K562 (cell line): ENCODE measurements around the gene ARMCX6. TPM values are rescaled to one million over a fixed set of nuclear protein-coding genes. Genes with fewer than 3 reads are reported as not detected.
"Not testable (repeated sequence)": the region's sequence is repeated elsewhere in the genome, so short reads cannot be mapped to it uniquely, and the experiment has no call there.

Source experiments
- ATAC-seq: fragments of 200-7000 bp; cut with Tn5 transposase; 3 replicates; pipeline ENCODE4 v1.9.1; 2020; ENCODE audit warnings: moderate library complexity
- BruUV-seq: library from RNA; stranded (reverse); fragments of 400-500 nt; replicated peaks from 2 replicates; lab custom pipeline; 2021; lab: Mats Ljungman, UMichigan
- CTCF ChIA-PET: fragments of 300-600 bp; formaldehyde crosslinking; extraction: SDS; loops from one replicate; lab custom pipeline; 2021; ENCODE audit warnings: low intra/inter-chr PET ratio; lab: Yijun Ruan, JAX
- POLR2A ChIA-PET: fragments of 300-600, 350-650 bp; sonication (Branson Sonifier 250); formaldehyde crosslinking; extraction: SDS; loops from one replicate; lab custom pipeline; 2021; ENCODE audit warnings: antibody characterized with exemption, inconsistent platforms; lab: Yijun Ruan, JAX
- DNase-seq, 4 experiments: peaks; one replicate each; pipeline versions ENCODE4 v3.0.0 to v3.0.0-alpha.2; 2011 to 2018; ENCODE audit warnings: low spot score in 3 of 4, mixed read lengths in 3 of 4; ENCODE audit errors: extremely low read depth in 1 of 4
- FAIRE-seq: peaks from 2 replicates; lab custom pipeline; 2011; peaks lifted over from hg19 to GRCh38; lab: Jason Lieb, UNC
- H2AFZ ChIP-seq: 2 replicates; pipeline ENCODE4 v1.6.0; 2011; ENCODE audit warnings: low read depth, low read length, control low read depth, inconsistent platforms
- H3K27ac ChIP-seq: fragments of 200-600 bp; 3 replicates; pipeline ENCODE4 v1.8.0; 2011; ENCODE audit warnings: low read depth, mild to moderate bottlenecking, control low read depth, inconsistent platforms, low read length, moderate library complexity, mixed read lengths; ENCODE audit errors: extremely low read depth
- H3K27me3 ChIP-seq, 2 experiments: fragments of 300-600 bp in 1 of 2; 2 replicates in 1 of 2; 3 replicates in 1 of 2; pipeline versions ENCODE4 v1.6.0 to v1.8.0; 2011; ENCODE audit warnings: inconsistent platforms in 2 of 2, low read length in 2 of 2, mild to moderate bottlenecking in 1 of 2, mixed read lengths in 1 of 2, moderate library complexity in 1 of 2; ENCODE audit not compliant: control insufficient read depth in 2 of 2, insufficient read depth in 2 of 2
- H3K36me3 ChIP-seq: fragments of 300-600 bp; 3 replicates; pipeline ENCODE4 v1.8.0; 2011; ENCODE audit warnings: mild to moderate bottlenecking, low read length, inconsistent platforms; ENCODE audit not compliant: control insufficient read depth, insufficient read depth
- H3K4me1 ChIP-seq, 2 experiments: fragments of 200-600 bp in 1 of 2; replicated peaks in 1 of 2; 2 replicates in 1 of 2; 3 replicates in 1 of 2; pipeline versions ENCODE4 v1.5.1 to v1.8.0; 2011; ENCODE audit warnings: inconsistent platforms in 2 of 2, low read length in 2 of 2, mild to moderate bottlenecking in 1 of 2, mixed read lengths in 1 of 2, moderate library complexity in 1 of 2; ENCODE audit not compliant: control insufficient read depth in 2 of 2, insufficient read depth in 2 of 2
- H3K4me2 ChIP-seq: 2 replicates; pipeline ENCODE4 v1.6.1; 2011; ENCODE audit warnings: low read length, control low read depth, inconsistent platforms, mixed read lengths; ENCODE audit not compliant: insufficient read depth
- H3K4me3 ChIP-seq: fragments of 200-600 bp; sonication (generic), shearing (Covaris generic); 2 replicates; pipeline ENCODE4 v1.5.1; 2016; ENCODE audit warnings: control low read depth, inconsistent platforms
- H3K79me2 ChIP-seq: fragments of 200-600 bp; 3 replicates; pipeline ENCODE4 v1.8.0; 2011; ENCODE audit warnings: low read length, inconsistent platforms; ENCODE audit not compliant: control insufficient read depth, insufficient read depth
- H3K9ac ChIP-seq, 2 experiments: 2 replicates each; pipeline versions ENCODE4 v1.6.0 to v1.6.1; 2011; ENCODE audit warnings: low read depth in 2 of 2, low read length in 2 of 2, control low read depth in 1 of 2, inconsistent platforms in 1 of 2, mild to moderate bottlenecking in 1 of 2, mixed read lengths in 1 of 2; ENCODE audit not compliant: insufficient read depth in 1 of 2
- H3K9me1 ChIP-seq: one replicate; pipeline ENCODE4 v1.6.0; 2011; ENCODE audit warnings: inconsistent platforms, mild to moderate bottlenecking, low read length, moderate library complexity; ENCODE audit not compliant: control insufficient read depth, insufficient read depth
- H3K9me3 ChIP-seq: replicated peaks from 2 replicates; pipeline ENCODE4 v1.5.1; 2011; ENCODE audit warnings: low read depth, low read length, inconsistent platforms; ENCODE audit not compliant: control insufficient read depth, insufficient read depth
- H4K20me1 ChIP-seq: replicated peaks from 2 replicates; pipeline ENCODE4 v1.6.1; 2011; ENCODE audit warnings: low read length, inconsistent platforms, mixed read lengths; ENCODE audit not compliant: control insufficient read depth, insufficient read depth
- BACH1 ChIP-seq: fragments of 200-800 bp; sonication (Bioruptor generic); IDR thresholded peaks from 2 replicates; pipeline ENCODE4 v1.6.1; 2016; ENCODE audit warnings: missing genetic modification characterization, missing compliant biosample characterization
- RBFOX2 ChIP-seq: fragments of 200-400 bp; formaldehyde crosslinking; IDR thresholded peaks from 2 replicates; pipeline ENCODE4 v1.6.1; 2017; ENCODE audit warnings: low read depth, mild to moderate bottlenecking, low read length, moderate library complexity
- SRSF1 ChIP-seq: fragments of 200-400 bp; formaldehyde crosslinking; IDR thresholded peaks from 2 replicates; pipeline ENCODE4 v1.6.1; 2017; ENCODE audit warnings: mild to moderate bottlenecking, low read depth, low read length, moderate library complexity
- ZNF224 ChIP-seq: sonication (generic); formaldehyde crosslinking; IDR thresholded peaks from 2 replicates; pipeline ENCODE4 v1.8.0; 2022; ENCODE audit warnings: mild to moderate bottlenecking, missing genetic modification reagents
- whole genome bisulfite sequencing: fragments of 100-300 bp; shearing (Covaris generic); methylation state at CpG from one replicate; pipeline ENCODE4 v1.1.6; 2016; ENCODE audit warnings: low coverage, mixed read lengths; ENCODE audit not compliant: insufficient coverage; ENCODE audit errors: missing lambda C conversion rate; 5-methylcytosine and 5-hydroxymethylcytosine counted together
- in situ Hi-C: fragments of 300-500 bp; cut with MboI; formaldehyde crosslinking; loops from 4 replicates; pipeline ENCODE4 v1.15.0; 2018; ENCODE audit warnings: inconsistent platforms, mixed read lengths
- intact Hi-C: fragments of 100-400 bp; cut with micrococcal nuclease; formaldehyde crosslinking; loops from 2 replicates; pipeline ENCODE4 v1.14.2; 2022
- polyA plus RNA-seq, 8 experiments: library from polyadenylated mRNA; depleted of rRNA in 4 of 8; stranded (reverse) in 5 of 8; unstranded in 3 of 8; fragments of >200 nt; fragmentation: Nextera tagmentation in 2 of 8; fragmentation: Illumina TruSeq in 1 of 8; extraction: Ambion mirVana in 2 of 8; extraction: Trizol in 1 of 8; gene quantifications; 2 replicates each; pipeline versions ENCODE4 v1.2.1 to v1.2.3, GENCODE V29; 2011 to 2014; ENCODE audit warnings: inconsistent platforms in 1 of 8, missing spikeins in 1 of 8
- total RNA-seq, 7 experiments: library from RNA; depleted of rRNA in 6 of 7; stranded (reverse); fragments of >200 nt in 6 of 7; fragmentation: Illumina TruSeq in 2 of 7; extraction: Trizol in 2 of 7; gene quantifications; 2 replicates each; pipeline versions ENCODE4 v1.2.1 to v1.2.3, GENCODE V29; 2011 to 2021; ENCODE audit warnings: low replicate concordance in 1 of 7
- TF ChIP-seq, protein P1 (sequence below): fragments of 250-450 bp; sonication (Bioruptor Pico); IDR thresholded peaks from 2 replicates; pipeline ENCODE4 v1.4.0; 2020

Gene ARMCX6
- total and polyA plus RNA-seq, 9 of the 15 experiments (the other 6 are each of a cell fraction or from before 2014, with no cell fraction given): 15.4 to 41.2 (median 24.6) TPM

DNA sequence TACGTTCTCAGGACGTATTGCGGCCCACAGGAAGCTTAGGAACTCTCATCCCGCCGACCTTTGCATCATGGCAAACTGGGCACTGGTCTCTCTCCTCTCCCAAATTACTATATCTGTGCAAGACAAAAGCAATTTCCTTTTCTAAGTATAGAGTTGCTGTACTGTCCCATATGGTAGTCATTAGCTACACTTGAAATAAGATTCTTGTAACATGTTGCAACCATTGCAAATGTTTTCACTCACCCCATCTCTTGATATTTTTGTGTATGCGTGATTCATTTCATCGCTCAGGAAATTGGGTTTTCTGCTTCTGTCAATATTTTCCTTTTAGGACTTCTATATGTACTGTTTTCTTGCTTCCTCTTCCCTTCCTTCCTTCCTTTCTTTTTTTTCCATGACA, 15.7 kb downstream of the ARMCX6 start (continued):
- TF ChIP-seq, protein P1, sequence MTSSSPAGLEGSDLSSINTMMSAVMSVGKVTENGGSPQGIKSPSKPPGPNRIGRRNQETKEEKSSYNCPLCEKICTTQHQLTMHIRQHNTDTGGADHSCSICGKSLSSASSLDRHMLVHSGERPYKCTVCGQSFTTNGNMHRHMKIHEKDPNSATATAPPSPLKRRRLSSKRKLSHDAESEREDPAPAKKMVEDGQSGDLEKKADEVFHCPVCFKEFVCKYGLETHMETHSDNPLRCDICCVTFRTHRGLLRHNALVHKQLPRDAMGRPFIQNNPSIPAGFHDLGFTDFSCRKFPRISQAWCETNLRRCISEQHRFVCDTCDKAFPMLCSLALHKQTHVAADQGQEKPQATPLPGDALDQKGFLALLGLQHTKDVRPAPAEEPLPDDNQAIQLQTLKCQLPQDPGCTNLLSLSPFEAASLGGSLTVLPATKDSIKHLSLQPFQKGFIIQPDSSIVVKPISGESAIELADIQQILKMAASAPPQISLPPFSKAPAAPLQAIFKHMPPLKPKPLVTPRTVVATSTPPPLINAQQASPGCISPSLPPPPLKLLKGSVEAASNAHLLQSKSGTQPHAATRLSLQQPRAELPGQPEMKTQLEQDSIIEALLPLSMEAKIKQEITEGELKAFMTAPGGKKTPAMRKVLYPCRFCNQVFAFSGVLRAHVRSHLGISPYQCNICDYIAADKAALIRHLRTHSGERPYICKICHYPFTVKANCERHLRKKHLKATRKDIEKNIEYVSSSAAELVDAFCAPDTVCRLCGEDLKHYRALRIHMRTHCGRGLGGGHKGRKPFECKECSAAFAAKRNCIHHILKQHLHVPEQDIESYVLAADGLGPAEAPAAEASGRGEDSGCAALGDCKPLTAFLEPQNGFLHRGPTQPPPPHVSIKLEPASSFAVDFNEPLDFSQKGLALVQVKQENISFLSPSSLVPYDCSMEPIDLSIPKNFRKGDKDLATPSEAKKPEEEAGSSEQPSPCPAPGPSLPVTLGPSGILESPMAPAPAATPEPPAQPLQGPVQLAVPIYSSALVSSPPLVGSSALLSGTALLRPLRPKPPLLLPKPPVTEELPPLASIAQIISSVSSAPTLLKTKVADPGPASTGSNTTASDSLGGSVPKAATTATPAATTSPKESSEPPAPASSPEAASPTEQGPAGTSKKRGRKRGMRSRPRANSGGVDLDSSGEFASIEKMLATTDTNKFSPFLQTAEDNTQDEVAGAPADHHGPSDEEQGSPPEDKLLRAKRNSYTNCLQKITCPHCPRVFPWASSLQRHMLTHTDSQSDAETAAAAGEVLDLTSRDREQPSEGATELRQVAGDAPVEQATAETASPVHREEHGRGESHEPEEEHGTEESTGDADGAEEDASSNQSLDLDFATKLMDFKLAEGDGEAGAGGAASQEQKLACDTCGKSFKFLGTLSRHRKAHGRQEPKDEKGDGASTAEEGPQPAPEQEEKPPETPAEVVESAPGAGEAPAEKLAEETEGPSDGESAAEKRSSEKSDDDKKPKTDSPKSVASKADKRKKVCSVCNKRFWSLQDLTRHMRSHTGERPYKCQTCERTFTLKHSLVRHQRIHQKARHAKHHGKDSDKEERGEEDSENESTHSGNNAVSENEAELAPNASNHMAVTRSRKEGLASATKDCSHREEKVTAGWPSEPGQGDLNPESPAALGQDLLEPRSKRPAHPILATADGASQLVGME (CRISPR knock-in tag): no peak
- no peak for TF ChIP-seq SRSF1
- no peak for TF ChIP-seq BACH1 (tag)
- TF ChIP-seq ZNF224 (CRISPR knock-in tag): no peak
- TF ChIP-seq RBFOX2: no peak
- TF ChIP-seq, all 486 proteins: peak for 0

DNA sequence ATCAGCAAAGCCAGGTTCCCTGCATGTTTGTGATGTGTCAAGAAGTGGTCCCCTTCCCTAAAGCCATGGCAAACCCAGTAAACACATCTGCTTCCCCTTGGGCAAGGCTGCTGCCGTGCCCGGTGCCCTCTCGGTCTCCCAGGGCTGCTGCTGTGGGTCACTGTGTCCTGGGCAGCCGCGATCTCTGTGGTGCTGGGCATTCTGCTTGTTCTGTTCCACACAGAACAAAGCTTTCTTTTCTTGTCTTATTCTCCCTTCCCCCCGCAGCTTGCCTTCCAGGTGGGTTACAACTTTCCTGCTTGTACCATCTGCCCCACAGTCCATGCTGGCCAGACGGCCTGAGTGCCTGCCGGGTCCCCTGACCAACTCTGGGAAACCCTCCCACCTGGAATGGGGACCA, 18.2 kb downstream of the ARMCX6 start:
- POLR2A ChIA-PET, H3K9me1 ChIP-seq, ATAC-seq, FAIRE-seq, H4K20me1 ChIP-seq, H3K36me3 ChIP-seq, H2AFZ ChIP-seq, H3K79me2 ChIP-seq, H3K4me1 ChIP-seq, BruUV-seq, H3K4me3 ChIP-seq, in situ Hi-C loops, H3K9me3 ChIP-seq, H3K27ac ChIP-seq, H3K4me2 ChIP-seq, CTCF ChIA-PET, H3K9ac ChIP-seq, H3K27me3 ChIP-seq, DNase-seq: not testable (repeated sequence)
- intact Hi-C loops: loop anchor here (5.0 kb wide), 3 partner anchors 182 to 488 kb away; no protein-coding TSS in a partner anchor
- WGBS: 60% methylated on average over 2 of the region's 8 CpGs
